Measurements from ENCODE around the gene PTPRCAP. TPM values are rescaled to one million over a fixed set of nuclear protein-coding genes. Genes with fewer than 3 reads are reported as not detected.

The PTPRCAP gene
- total and polyA plus RNA-seq, 4 experiments from 2014 or later = 208 to 613 (median 420) TPM

DNA sequence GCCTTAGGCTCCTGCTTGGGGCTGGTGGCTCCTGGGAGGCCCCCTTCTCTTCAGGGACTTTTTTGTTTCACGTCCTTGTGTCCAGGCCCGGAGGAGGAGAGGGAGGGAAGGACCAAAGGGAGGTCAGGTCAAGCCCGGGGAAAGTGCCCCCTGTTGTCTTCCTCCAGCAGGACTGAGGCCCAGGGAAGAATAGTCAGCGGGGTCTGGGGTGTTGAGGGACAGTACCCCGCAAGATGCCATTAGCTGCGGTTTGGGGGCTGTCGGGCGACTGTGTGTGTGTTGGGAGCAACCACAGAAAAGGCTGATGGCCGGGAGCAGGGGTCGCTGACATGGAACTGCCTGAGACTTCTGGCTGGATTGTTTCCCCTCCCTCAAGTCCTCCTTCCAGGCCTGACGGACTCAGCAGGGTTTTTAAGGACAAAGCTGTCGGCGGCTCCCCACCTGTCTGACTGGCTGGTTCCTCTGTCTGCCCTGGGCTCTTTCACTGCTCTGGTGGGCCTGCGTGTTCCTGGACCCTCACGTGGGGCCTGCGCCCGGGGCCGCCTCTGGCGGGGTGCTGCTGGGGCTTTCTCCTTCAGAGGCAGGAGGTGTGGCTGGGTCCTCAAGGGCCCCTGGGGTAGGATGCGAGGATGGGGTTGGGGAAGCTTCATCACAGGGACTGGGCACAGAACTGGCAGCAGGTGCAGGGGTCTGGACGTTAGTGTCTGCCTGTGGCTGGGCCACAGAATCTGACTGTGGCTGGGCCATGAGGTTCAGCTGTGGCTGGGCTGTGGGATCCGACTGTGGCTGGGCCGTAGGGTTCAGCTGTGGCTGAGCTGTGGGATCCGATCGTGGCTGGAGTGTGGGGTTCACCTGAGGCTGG, 13.5 kb upstream of the PTPRCAP start:
- H3K9me3 ChIP-seq (ENCODE audit: control insufficient read depth in 1 of 2, low read length in 2 of 2) = no peaks in the 10 kb centered on the region
- no peak overlapping the region for H3K27ac ChIP-seq (ENCODE audit: low read depth, low read length)
- Mint-ChIP-seq H3K36me3 (no peaks in the 10 kb centered on the region), H3K27me3 (no peaks in the 10 kb centered on the region), H3K4me1 (peaks cover 21 to 42% (median 27%) of the 10 kb centered on the region in 4 donors), H3K27ac (peak overlapping the region in 2 of 7 donors; percentile 48 to 87), H3K4me3 (no peak overlapping the region), H3K9me3 (peaks cover 0 to 2% (median 0%) of the 10 kb centered on the region in 8 donors)
- H3K27me3 ChIP-seq (ENCODE audit: insufficient read depth, low read length) = no peaks in the 10 kb centered on the region
- peaks cover 32% of the 10 kb centered on the region for H3K4me1 ChIP-seq (ENCODE audit: insufficient read depth, low read length)
- peak in 1 of 5 donors; percentile 11 for DNase-seq
- intact Hi-C loops (cut with micrococcal nuclease) = no loop called here
- H3K36me3 ChIP-seq (ENCODE audit: insufficient read depth, low read length) = no peaks in the 10 kb centered on the region
- ChIA-PET POLR2A (ENCODE audit: partially characterized antibody) (interaction anchor here (1.0 to 30.4 kb wide), 11 partner anchors 6 to 59 kb away, joined by 3 to 900 read pairs (median 4); partner anchors contain the start of genes CABP4, CORO1B, GPR152 and PPP1CA), CTCF (ENCODE audit: partially characterized antibody) (interaction anchor here (1.8 kb wide), 1 partner anchor 13 kb away, joined by 8 read pairs; the partner anchor contains the start of gene PTPRCAP)
- H3K4me3 ChIP-seq (ENCODE audit: low read length in 2 of 2) = no peak overlapping the region

DNA sequence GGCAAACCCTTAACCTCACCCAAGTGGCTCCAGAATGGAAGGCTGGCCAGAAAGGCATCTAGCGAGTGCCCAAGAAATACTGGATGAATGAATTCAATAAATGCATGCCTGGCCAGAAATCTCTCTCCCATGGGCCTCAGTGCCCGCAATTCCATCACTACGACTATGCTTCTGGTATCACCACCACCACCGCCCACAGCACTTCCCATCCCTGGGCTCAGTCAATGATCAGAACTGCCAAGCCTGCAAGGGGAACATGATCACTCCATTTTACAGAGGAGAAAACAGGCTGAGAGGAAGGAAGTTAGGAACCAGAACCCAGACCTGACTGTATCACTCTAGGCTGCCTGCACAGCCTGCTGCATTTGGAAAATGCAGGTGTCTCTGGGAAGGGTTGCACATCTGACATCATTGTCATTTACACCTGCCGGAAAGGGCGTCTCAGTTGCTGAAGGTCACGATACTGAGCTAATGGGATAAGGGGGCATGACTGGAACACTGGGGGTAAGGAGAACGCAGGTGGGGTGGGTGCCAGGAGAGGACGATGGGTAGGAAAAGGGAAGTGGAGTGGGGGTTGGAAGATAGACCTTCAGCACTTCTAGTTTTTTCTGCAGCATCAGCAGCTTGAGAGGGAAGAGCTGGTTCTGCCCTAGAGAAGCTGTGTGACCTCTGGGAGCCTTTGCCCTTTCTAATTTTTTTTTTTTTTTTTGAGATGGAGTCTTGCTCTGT, 11.8 kb upstream of the PTPRCAP start:
- no peaks in the 10 kb centered on the region for H3K36me3 Mint-ChIP-seq
- DNase-seq = peak in 1 of 5 donors; percentile 13
- POLR2A ChIA-PET (ENCODE audit: partially characterized antibody) = interaction anchor here (0.9 to 30.4 kb wide), 8 partner anchors 8 to 57 kb away, joined by 3 to 900 read pairs (median 6); partner anchors contain the start of genes CABP4, CORO1B, GPR152 and PPP1CA
- no peak overlapping the region for H3K27ac ChIP-seq (ENCODE audit: low read depth, low read length)
- peak overlapping the region in 4 of 7 donors; percentile 18 to 94 (median 67) for H3K27ac Mint-ChIP-seq
- no peaks in the 10 kb centered on the region for H3K36me3 ChIP-seq (ENCODE audit: insufficient read depth, low read length)
- CTCF ChIA-PET (ENCODE audit: partially characterized antibody) = interaction anchor here (0.7 to 1.8 kb wide), 5 partner anchors 11 to 98 kb away, joined by 3 to 8 read pairs (median 3); partner anchors contain the start of genes PPP1CA and PTPRCAP
- H3K4me3 ChIP-seq (ENCODE audit: low read length in 2 of 2) = no peak overlapping the region
- peaks cover 35 to 60% (median 45%) of the 10 kb centered on the region in 4 donors for H3K4me1 Mint-ChIP-seq
- no peaks in the 10 kb centered on the region for H3K27me3 ChIP-seq (ENCODE audit: insufficient read depth, low read length)
- peaks cover 49% of the 10 kb centered on the region for H3K4me1 ChIP-seq (ENCODE audit: insufficient read depth, low read length)
- no peaks in the 10 kb centered on the region for H3K27me3 Mint-ChIP-seq
- intact Hi-C loops (cut with micrococcal nuclease) = no loop called here
- peaks cover 0 to 2% (median 0%) of the 10 kb centered on the region in 8 donors for H3K9me3 Mint-ChIP-seq
- H3K4me3 Mint-ChIP-seq = peak overlapping the region in 2 of 8 donors; percentile 20 to 31
- no peaks in the 10 kb centered on the region for H3K9me3 ChIP-seq (ENCODE audit: control insufficient read depth in 1 of 2, low read length in 2 of 2)

DNA sequence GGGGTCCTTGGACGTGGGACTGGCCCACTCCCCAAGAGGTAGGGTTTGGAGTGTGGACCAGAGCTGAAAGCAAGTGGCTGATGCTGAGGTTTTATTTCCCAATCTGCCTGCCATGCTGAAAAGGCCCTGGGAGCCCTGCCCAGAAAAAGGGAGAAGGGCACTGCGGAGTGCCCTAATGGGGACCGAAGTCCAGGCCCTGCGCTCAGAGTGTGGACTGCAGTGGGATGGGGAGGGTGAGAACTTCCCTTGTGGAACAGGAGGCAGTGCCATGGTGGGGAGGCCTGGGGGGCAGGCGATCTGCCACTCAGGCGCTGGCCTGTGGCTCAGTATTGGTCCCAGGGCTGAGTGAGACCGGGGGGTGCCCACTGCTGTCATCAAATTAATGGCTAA, 10.7 kb upstream of the PTPRCAP start:
- Histone ChIP-seq H3K27me3 (ENCODE audit: insufficient read depth, low read length) (no peaks in the 10 kb centered on the region), H3K36me3 (ENCODE audit: insufficient read depth, low read length) (no peaks in the 10 kb centered on the region), H3K4me1 (ENCODE audit: insufficient read depth, low read length) (peaks cover 51% of the 10 kb centered on the region), H3K4me3 (ENCODE audit: low read length in 2 of 2) (no peak overlapping the region), H3K27ac (ENCODE audit: low read depth, low read length) (peak overlapping the region; percentile 16), H3K9me3 (ENCODE audit: control insufficient read depth in 1 of 2, low read length in 2 of 2) (no peaks in the 10 kb centered on the region)
- H3K27ac Mint-ChIP-seq = peak overlapping the region; percentile 32 to 94 (median 52)
- peaks cover 0 to 2% (median 0%) of the 10 kb centered on the region in 8 donors for H3K9me3 Mint-ChIP-seq
- peaks cover 37 to 67% (median 49%) of the 10 kb centered on the region in 4 donors for H3K4me1 Mint-ChIP-seq
- CTCF ChIA-PET (ENCODE audit: partially characterized antibody) = no interaction called here
- no peak for DNase-seq
- no peaks in the 10 kb centered on the region for H3K36me3 Mint-ChIP-seq
- H3K4me3 Mint-ChIP-seq = peak overlapping the region in 2 of 8 donors; percentile 36 to 56
- POLR2A ChIA-PET (ENCODE audit: partially characterized antibody) = interaction anchor here (1.2 to 30.4 kb wide), 5 partner anchors 9 to 46 kb away, joined by 4 to 900 read pairs (median 130); partner anchors contain the start of genes CABP4, CORO1B, GPR152 and PPP1CA
- intact Hi-C loops (cut with micrococcal nuclease) = no loop called here
- H3K27me3 Mint-ChIP-seq = no peaks in the 10 kb centered on the region

DNA sequence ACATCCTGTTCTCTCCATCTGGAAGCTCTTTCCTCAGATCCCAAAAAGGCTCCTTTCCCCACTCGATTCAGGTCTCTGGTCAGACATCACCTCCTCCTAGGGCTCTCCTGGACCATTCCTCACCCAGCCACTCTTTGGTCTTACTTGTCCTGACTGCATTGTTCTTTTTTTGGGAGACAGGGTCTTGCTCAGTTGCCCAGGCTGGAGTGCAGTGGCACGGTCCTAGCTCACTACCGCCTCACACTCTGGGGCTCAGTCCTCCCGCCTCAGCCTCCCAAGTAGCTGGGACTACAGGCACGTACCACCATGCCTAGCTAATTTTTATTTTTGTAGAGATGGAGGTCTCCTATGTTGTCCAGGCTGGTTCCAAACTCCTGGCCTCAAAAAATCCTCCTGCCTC, 8.0 kb upstream of the PTPRCAP start:
- no peak overlapping the region for H3K4me3 ChIP-seq (ENCODE audit: low read length in 2 of 2)
- peak overlapping the region; percentile 94 to 100 (median 98) for H3K27ac Mint-ChIP-seq
- peak overlapping the region; percentile 75 for H3K27ac ChIP-seq (ENCODE audit: low read depth, low read length)
- no peaks in the 10 kb centered on the region for H3K36me3 ChIP-seq (ENCODE audit: insufficient read depth, low read length)
- ChIA-PET POLR2A (ENCODE audit: partially characterized antibody) (interaction anchor here (0.7 to 30.4 kb wide), 11 partner anchors 7 to 62 kb away, joined by 3 to 900 read pairs (median 4); partner anchors contain the start of genes AIP, CABP4, CDK2AP2 and CORO1B), CTCF (ENCODE audit: partially characterized antibody) (interaction anchor here (0.6 to 2.2 kb wide), 3 partner anchors 14 to 44 kb away, joined by 3 to 7 read pairs (median 3); partner anchors contain the start of gene PPP1CA)
- H3K4me3 Mint-ChIP-seq = peak overlapping the region in 7 of 8 donors; percentile 27 to 87 (median 77)
- no peaks in the 10 kb centered on the region for H3K27me3 Mint-ChIP-seq
- no peak for DNase-seq
- intact Hi-C loops (cut with micrococcal nuclease) = no loop called here
- H3K9me3 Mint-ChIP-seq = peaks cover 0 to 2% (median 0%) of the 10 kb centered on the region in 8 donors
- H3K4me1 ChIP-seq (ENCODE audit: insufficient read depth, low read length) = peaks cover 75% of the 10 kb centered on the region
- no peaks in the 10 kb centered on the region for H3K27me3 ChIP-seq (ENCODE audit: insufficient read depth, low read length)
- peaks cover 0 to 1% of the 10 kb centered on the region in 2 donors for H3K36me3 Mint-ChIP-seq
- H3K9me3 ChIP-seq (ENCODE audit: control insufficient read depth in 1 of 2, low read length in 2 of 2) = no peaks in the 10 kb centered on the region
- peaks cover 48 to 87% (median 68%) of the 10 kb centered on the region in 4 donors for H3K4me1 Mint-ChIP-seq

DNA sequence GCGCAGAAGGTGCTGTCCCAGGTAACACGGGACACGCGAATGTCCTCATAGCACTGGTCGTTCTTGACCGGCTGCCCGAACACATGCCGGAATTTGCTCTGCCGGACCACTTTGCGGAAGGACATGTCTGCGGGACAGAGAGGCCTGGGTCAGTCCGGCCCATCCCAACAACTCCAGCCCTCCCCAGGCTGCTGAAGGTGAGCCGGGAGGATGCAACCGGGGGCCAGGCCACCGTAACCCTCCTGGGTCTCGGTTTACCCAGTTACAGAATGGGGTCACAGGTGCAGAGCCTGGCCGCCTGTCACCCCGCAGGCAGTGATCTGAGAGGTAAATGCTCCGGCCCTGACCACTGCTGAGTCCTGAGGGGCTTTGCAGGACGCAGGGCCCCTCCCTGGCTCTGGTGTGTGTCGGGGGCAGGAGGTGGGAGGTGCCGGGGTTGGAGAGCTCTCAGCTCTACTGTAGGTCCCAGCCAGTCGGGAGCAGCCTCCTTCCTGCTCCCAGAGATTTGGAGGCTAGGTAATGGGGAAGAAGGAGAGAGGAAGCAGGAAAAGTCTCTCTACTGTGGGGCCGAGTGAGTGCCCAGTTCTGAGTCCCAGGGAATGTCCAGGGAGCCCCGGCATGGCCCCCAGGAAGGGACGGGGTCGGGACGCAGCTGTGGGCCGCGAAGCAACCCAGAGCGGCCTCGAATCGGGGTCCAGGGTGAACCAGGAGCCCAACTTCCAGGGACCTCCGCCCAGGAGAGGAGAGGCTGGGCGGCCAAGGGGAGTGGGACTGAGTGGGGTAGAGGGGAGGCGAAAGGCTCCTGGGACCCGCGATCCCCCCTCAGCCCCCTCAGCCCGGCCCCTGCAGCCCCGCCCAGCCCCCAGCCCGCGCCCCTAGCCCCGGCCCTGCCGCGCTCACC, 5.3 kb upstream of the PTPRCAP start:
- Mint-ChIP-seq H3K9me3 (no peaks in the 10 kb centered on the region), H3K4me1 (peaks cover 53 to 90% (median 72%) of the 10 kb centered on the region in 4 donors), H3K27me3 (no peaks in the 10 kb centered on the region), H3K4me3 (peak overlapping the region; percentile 45 to 86 (median 62)), H3K27ac (peak overlapping the region; percentile 87 to 98 (median 89)), H3K36me3 (peaks cover 0 to 11% of the 10 kb centered on the region in 2 donors)
- Histone ChIP-seq H3K27me3 (ENCODE audit: insufficient read depth, low read length) (no peaks in the 10 kb centered on the region), H3K4me1 (ENCODE audit: insufficient read depth, low read length) (peaks cover 80% of the 10 kb centered on the region), H3K4me3 (ENCODE audit: low read length in 2 of 2) (no peak overlapping the region), H3K27ac (ENCODE audit: low read depth, low read length) (peak overlapping the region; percentile 75), H3K36me3 (ENCODE audit: insufficient read depth, low read length) (no peaks in the 10 kb centered on the region), H3K9me3 (ENCODE audit: control insufficient read depth in 1 of 2, low read length in 2 of 2) (no peaks in the 10 kb centered on the region)
- CTCF ChIA-PET (ENCODE audit: partially characterized antibody) = no interaction called here
- POLR2A ChIA-PET (ENCODE audit: partially characterized antibody) = interaction anchor here (1.2 to 30.4 kb wide), 11 partner anchors 4 to 41 kb away, joined by 3 to 900 read pairs (median 11); partner anchors contain the start of genes AIP, CABP4, CORO1B and GPR152
- no peak for DNase-seq
- intact Hi-C loops (cut with micrococcal nuclease) = loop anchor here (1.0 kb wide), 2 partner anchors 14 to 27 kb away; partner anchors contain the start of genes RPS6KB2 and TMEM134
